Cardiac fibroblast (primary cell): ENCODE data around the gene ARF1.

Experiments
- DNase-seq, 2 donors: peaks; one replicate each; pipeline versions ENCODE4 v3.0.0 to v3.0.0-alpha.2; 2010; ENCODE audit warnings: low read depth in 2 of 2
- H3K4me3 ChIP-seq, 2 donors: replicated peaks in 1 of 2; 1 replicate in 1 of 2; 2 replicates in 1 of 2; pipeline ENCODE4 v1.5.1; 2011; ENCODE audit warnings: low read depth in 2 of 2, low read length in 2 of 2, mild to moderate bottlenecking in 2 of 2, moderate library complexity in 1 of 2
- CTCF ChIP-seq: IDR thresholded peaks from one replicate; pipeline ENCODE4 v1.5.1; 2011; ENCODE audit warnings: low read depth, mild to moderate bottlenecking, low read length, inconsistent platforms

ARF1 gene

GRCh38 chr1:228044961-228045360 lies 37.5 kb upstream of the ARF1 start:
- H3K4me3 ChIP-seq: no peak overlapping the region
- DNase-seq: no peak
- TF ChIP-seq CTCF: no peak

GRCh38 chr1:228045405-228045804 lies 37.1 kb upstream of the ARF1 start:
- no peak overlapping the region for H3K4me3 ChIP-seq
- no peak for TF ChIP-seq CTCF
- no peak for DNase-seq

GRCh38 chr1:228045871-228046270 lies 36.6 kb upstream of the ARF1 start:
- no peak overlapping the region for H3K4me3 ChIP-seq
- DNase-seq: no peak

GRCh38 chr1:228046421-228047182 lies 35.9 kb upstream of the ARF1 start:
- no peak for DNase-seq
- H3K4me3 ChIP-seq: no peak overlapping the region
- TF ChIP-seq CTCF: no peak

More at GRCh38 chr1:228045871-228046270, 36.6 kb upstream of the ARF1 start:
- no peak for TF ChIP-seq CTCF

GRCh38 chr1:228047183-228047466 lies 35.4 kb upstream of the ARF1 start:
- DNase-seq: no peak

GRCh38 chr1:228048120-228048519 lies 34.4 kb upstream of the ARF1 start:
- H3K4me3 ChIP-seq: no peak overlapping the region
- DNase-seq: no peak
- TF ChIP-seq CTCF: no peak

More at GRCh38 chr1:228047183-228047466, 35.4 kb upstream of the ARF1 start:
- TF ChIP-seq CTCF: no peak
- no peak overlapping the region for H3K4me3 ChIP-seq
